Panc1 (cell line): ENCODE data around the gene ZNF789. TPM values are rescaled to one million over a fixed set of nuclear protein-coding genes. Genes with fewer than 3 reads are reported as not detected.
A peak's percentile ranks its signal among the peaks of the same experiment; 100 is the strongest.

Source experiments
- ATAC-seq: fragments of 200-7000 bp; cut with Tn5 transposase; 2 replicates; pipeline ENCODE4 v1.9.1; 2020; ENCODE audit warnings: mild to moderate bottlenecking, moderate library complexity
- BruUV-seq: library from RNA; stranded (reverse); fragments of 400-500 nt; replicated peaks from 2 replicates; lab custom pipeline; 2021; lab: Mats Ljungman, UMichigan
- CTCF ChIA-PET: fragments of 300-600 bp; sonication (Branson Sonifier 250); formaldehyde crosslinking; loops from one replicate; lab custom pipeline; 2022; ENCODE audit warnings: antibody characterized with exemption; lab: Charles Lee
- POLR2A ChIA-PET: fragments of 300-600 bp; sonication (Branson Sonifier 250); formaldehyde crosslinking; loops from one replicate; lab custom pipeline; 2022; ENCODE audit warnings: antibody characterized with exemption; lab: Charles Lee
- DNase-seq: peaks from one replicate; pipeline ENCODE4 v3.0.0-alpha.2; 2010; ENCODE audit warnings: low read depth, low spot score
- H3K27ac ChIP-seq: 2 replicates; pipeline ENCODE4 v1.5.1; 2011; ENCODE audit warnings: mild to moderate bottlenecking, low read length, inconsistent platforms
- H3K27me3 ChIP-seq: fragments of 200-500 bp; sonication (Bioruptor generic); 2 replicates; pipeline ENCODE4 v1.6.0; 2014; ENCODE audit warnings: low read length, inconsistent platforms; ENCODE audit not compliant: control insufficient read depth, insufficient read depth
- H3K36me3 ChIP-seq: fragments of 200-500 bp; sonication (Bioruptor generic); 2 replicates; pipeline ENCODE4 v1.5.1; 2014; ENCODE audit warnings: inconsistent platforms, mild to moderate bottlenecking, low read length, moderate library complexity; ENCODE audit not compliant: control insufficient read depth, insufficient read depth
- H3K4me1 ChIP-seq: 2 replicates; pipeline ENCODE4 v1.5.1; 2011; ENCODE audit warnings: inconsistent platforms, mild to moderate bottlenecking, low read length, moderate library complexity; ENCODE audit not compliant: control insufficient read depth, insufficient read depth
- H3K4me3 ChIP-seq, 2 experiments: 2 replicates each; pipeline ENCODE4 v1.5.1; 2011 to 2012; ENCODE audit warnings: low read depth in 2 of 2, low read length in 2 of 2, mild to moderate bottlenecking in 2 of 2, inconsistent platforms in 1 of 2, moderate library complexity in 1 of 2
- H3K9me3 ChIP-seq: fragments of 200-500 bp; sonication (Bioruptor generic); 2 replicates; pipeline ENCODE4 v1.5.1; 2014; ENCODE audit warnings: low read depth, mild to moderate bottlenecking, inconsistent platforms, low read length, moderate library complexity; ENCODE audit not compliant: control insufficient read depth, insufficient read depth
- POLR2AphosphoS5 ChIP-seq: IDR thresholded peaks from 2 replicates; pipeline ENCODE4 v1.6.1; 2012; ENCODE audit warnings: mild to moderate bottlenecking, low read depth, low read length, moderate library complexity
- SIN3A ChIP-seq: IDR thresholded peaks from 2 replicates; pipeline ENCODE4 v1.6.1; 2012; ENCODE audit warnings: low read depth, mild to moderate bottlenecking, low read length, moderate library complexity, borderline replicate concordance; ENCODE audit not compliant: insufficient read depth
- TCF7L2 ChIP-seq: IDR thresholded peaks from 2 replicates; pipeline ENCODE4 v1.6.1; 2011; ENCODE audit warnings: mild to moderate bottlenecking, low read depth, low read length, inconsistent platforms
- in situ Hi-C: cut with HindIII; loops from 2 replicates; pipeline ENCODE4 v1.10.0; 2016; ENCODE audit warnings: low sequenced_read_pairs, low pct_unique_long_range_greater_than_20kb
- intact Hi-C: fragments of 100-400 bp; cut with micrococcal nuclease; formaldehyde crosslinking; loops from one replicate; pipeline ENCODE4 v1.10.0; 2022; ENCODE audit not compliant: unreplicated experiment
- total RNA-seq: library from RNA; stranded (reverse); gene quantifications from one replicate; pipeline ENCODE4 v1.2.1, GENCODE V29; 2021; ENCODE audit not compliant: unreplicated experiment
- TF ChIP-seq, protein P1 (sequence below): fragments of 450-650 bp; IDR thresholded peaks from 2 replicates; pipeline ENCODE4 v1.5.1; 2017; ENCODE audit warnings: mild to moderate bottlenecking
- TF ChIP-seq, protein P2 (sequence below), 2 experiments: IDR thresholded peaks; 2 replicates each; pipeline ENCODE4 v1.6.1; 2011 to 2012; ENCODE audit warnings: low read depth in 2 of 2, control low read depth in 1 of 2, low read length in 1 of 2, mild to moderate bottlenecking in 1 of 2, moderate library complexity in 1 of 2; ENCODE audit not compliant: insufficient read depth in 1 of 2

ZNF789 gene
- total RNA-seq, 1 experiment from 2014 or later = 15.1 TPM

DNA sequence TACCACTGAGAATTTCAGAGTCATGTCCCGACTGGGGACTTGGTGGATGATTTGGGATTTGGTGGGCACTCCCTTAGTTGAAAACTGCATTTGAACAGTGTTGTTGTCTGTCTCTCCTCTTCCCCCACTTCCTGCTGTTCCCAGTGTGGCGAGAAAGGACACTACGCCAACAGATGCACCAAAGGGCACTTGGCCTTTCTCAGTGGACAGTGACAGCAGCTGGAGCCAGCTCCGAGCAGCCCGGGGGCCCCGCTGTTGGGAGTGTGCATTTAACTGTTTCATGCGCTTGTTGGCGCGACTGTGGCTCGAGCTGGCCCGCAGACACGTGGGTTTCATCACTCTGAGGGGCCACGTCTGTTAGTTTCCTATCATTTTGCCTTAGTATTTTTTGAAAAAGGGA lies 16.4 kb upstream of the ZNF789 start:
- H3K4me3 ChIP-seq = no peak overlapping the region
- no peaks in the 10 kb centered on the region for H3K4me1 ChIP-seq
- in situ Hi-C loops = no loop called here
- no peaks in the 10 kb centered on the region for H3K9me3 ChIP-seq
- POLR2A ChIA-PET = interaction anchor here (0.5 kb wide), 1 partner anchor 10 kb away, joined by 6 read pairs; no protein-coding TSS in a partner anchor
- TF ChIP-seq, protein P1, sequence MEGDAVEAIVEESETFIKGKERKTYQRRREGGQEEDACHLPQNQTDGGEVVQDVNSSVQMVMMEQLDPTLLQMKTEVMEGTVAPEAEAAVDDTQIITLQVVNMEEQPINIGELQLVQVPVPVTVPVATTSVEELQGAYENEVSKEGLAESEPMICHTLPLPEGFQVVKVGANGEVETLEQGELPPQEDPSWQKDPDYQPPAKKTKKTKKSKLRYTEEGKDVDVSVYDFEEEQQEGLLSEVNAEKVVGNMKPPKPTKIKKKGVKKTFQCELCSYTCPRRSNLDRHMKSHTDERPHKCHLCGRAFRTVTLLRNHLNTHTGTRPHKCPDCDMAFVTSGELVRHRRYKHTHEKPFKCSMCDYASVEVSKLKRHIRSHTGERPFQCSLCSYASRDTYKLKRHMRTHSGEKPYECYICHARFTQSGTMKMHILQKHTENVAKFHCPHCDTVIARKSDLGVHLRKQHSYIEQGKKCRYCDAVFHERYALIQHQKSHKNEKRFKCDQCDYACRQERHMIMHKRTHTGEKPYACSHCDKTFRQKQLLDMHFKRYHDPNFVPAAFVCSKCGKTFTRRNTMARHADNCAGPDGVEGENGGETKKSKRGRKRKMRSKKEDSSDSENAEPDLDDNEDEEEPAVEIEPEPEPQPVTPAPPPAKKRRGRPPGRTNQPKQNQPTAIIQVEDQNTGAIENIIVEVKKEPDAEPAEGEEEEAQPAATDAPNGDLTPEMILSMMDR = no peak
- no peak for TF ChIP-seq TCF7L2
- TF ChIP-seq SIN3A = no peak
- TF ChIP-seq, protein P2, sequence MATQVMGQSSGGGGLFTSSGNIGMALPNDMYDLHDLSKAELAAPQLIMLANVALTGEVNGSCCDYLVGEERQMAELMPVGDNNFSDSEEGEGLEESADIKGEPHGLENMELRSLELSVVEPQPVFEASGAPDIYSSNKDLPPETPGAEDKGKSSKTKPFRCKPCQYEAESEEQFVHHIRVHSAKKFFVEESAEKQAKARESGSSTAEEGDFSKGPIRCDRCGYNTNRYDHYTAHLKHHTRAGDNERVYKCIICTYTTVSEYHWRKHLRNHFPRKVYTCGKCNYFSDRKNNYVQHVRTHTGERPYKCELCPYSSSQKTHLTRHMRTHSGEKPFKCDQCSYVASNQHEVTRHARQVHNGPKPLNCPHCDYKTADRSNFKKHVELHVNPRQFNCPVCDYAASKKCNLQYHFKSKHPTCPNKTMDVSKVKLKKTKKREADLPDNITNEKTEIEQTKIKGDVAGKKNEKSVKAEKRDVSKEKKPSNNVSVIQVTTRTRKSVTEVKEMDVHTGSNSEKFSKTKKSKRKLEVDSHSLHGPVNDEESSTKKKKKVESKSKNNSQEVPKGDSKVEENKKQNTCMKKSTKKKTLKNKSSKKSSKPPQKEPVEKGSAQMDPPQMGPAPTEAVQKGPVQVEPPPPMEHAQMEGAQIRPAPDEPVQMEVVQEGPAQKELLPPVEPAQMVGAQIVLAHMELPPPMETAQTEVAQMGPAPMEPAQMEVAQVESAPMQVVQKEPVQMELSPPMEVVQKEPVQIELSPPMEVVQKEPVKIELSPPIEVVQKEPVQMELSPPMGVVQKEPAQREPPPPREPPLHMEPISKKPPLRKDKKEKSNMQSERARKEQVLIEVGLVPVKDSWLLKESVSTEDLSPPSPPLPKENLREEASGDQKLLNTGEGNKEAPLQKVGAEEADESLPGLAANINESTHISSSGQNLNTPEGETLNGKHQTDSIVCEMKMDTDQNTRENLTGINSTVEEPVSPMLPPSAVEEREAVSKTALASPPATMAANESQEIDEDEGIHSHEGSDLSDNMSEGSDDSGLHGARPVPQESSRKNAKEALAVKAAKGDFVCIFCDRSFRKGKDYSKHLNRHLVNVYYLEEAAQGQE (IDR thresholded peaks at IDR 0.05; ENCODE audit: insufficient read depth in 1 of 2, low read depth in 2 of 2, low read length in 1 of 2) = no peak
- no peak for TF ChIP-seq POLR2AphosphoS5
- CTCF ChIA-PET = no interaction called here
- intact Hi-C loops = no loop called here
- no peaks in the 10 kb centered on the region for H3K27me3 ChIP-seq
- BruUV-seq = no TSS peak
- DNase-seq (no peak), ATAC-seq (no peak)
- peaks cover 14% of the 10 kb centered on the region for H3K36me3 ChIP-seq
- H3K27ac ChIP-seq = peak overlapping the region; percentile 34; the same call in 1 of the 2 replicates

DNA sequence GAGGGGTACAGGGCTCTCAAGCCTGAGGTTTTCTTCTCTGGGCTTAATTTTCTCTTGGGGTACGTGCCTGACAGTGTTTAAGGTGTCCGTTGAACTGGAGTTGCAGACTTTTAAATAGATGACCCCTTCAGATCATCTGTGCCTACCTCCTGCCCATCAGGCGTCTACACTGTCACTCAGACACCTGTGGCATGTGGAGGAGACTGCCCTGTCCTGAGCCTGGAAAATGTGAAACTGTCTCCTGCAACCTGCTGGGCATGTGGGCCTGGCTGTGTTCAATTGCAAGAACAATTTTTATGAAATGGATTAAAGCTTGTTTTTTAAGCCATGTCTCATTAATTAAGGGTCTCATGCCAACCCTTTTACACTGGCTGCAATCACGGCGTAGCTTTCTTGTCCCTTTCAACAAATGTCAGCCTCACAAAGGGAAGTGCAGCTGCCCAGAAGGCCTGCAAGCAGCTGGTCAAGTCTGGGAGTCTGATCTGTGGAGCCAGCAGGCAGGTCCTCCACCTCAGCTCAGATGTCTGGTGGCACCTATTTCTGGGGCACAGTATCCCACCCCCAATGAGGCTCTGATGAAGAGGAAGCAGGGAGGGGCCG lies 15.5 kb upstream of the ZNF789 start:
- in situ Hi-C loops = no loop called here
- TF ChIP-seq SIN3A (no peak), POLR2AphosphoS5 (no peak)
- TF ChIP-seq, protein P1 = no peak
- TF ChIP-seq, protein P2 (IDR thresholded peaks at IDR 0.05; ENCODE audit: insufficient read depth in 1 of 2, low read depth in 2 of 2, low read length in 1 of 2) = no peak
- no TSS peak for BruUV-seq

More for the DNA sequence above, 15.5 kb upstream of the ZNF789 start:
- Histone ChIP-seq H3K9me3 (no peaks in the 10 kb centered on the region), H3K4me3 (no peak overlapping the region), H3K27ac (no peak overlapping the region), H3K4me1 (no peaks in the 10 kb centered on the region), H3K27me3 (no peaks in the 10 kb centered on the region), H3K36me3 (peaks cover 14% of the 10 kb centered on the region)
- ATAC-seq (no peak), DNase-seq (no peak)
- ChIA-PET CTCF (no interaction called here), POLR2A (interaction anchor here (0.5 kb wide), 1 partner anchor 11 kb away, joined by 3 read pairs; no protein-coding TSS in a partner anchor)
- intact Hi-C loops = no loop called here
